Subcutaneous abdominal adipose tissue (tissue), 5 donors: Measurements from ENCODE around the gene TBX3.
"Not testable (repeated sequence)": the region's sequence is repeated elsewhere in the genome, so short reads cannot be mapped to it uniquely, and the experiment has no call there.

Experiments used
- H3K27ac ChIP-seq: one replicate; pipeline ENCODE4 v1.7.0; 2013; ENCODE audit warnings: low read depth, mild to moderate bottlenecking, inconsistent platforms, low read length, moderate library complexity
- H3K27me3 ChIP-seq, 5 donors: one replicate each; pipeline ENCODE4 v1.7.0; 2013; ENCODE audit warnings: low read length in 5 of 5, inconsistent platforms in 1 of 5; ENCODE audit not compliant: control insufficient read depth in 5 of 5, insufficient read depth in 4 of 5
- H3K36me3 ChIP-seq, 5 donors: one replicate each; pipeline ENCODE4 v1.7.0; 2013; ENCODE audit warnings: low read length in 5 of 5; ENCODE audit not compliant: control insufficient read depth in 5 of 5, insufficient read depth in 5 of 5
- H3K4me1 ChIP-seq, 5 donors: one replicate each; pipeline ENCODE4 v1.7.0; 2013; ENCODE audit warnings: low read length in 5 of 5, mild to moderate bottlenecking in 3 of 5, moderate library complexity in 1 of 5; ENCODE audit not compliant: control insufficient read depth in 5 of 5, insufficient read depth in 5 of 5
- H3K4me3 ChIP-seq, 5 donors: one replicate each; pipeline ENCODE4 v1.7.0; 2013; ENCODE audit warnings: low read length in 5 of 5, low read depth in 1 of 5
- H3K9ac ChIP-seq, 5 donors: one replicate each; pipeline ENCODE4 v1.7.0; 2013; ENCODE audit warnings: low read length in 5 of 5, mild to moderate bottlenecking in 4 of 5, moderate library complexity in 3 of 5
- H3K9me3 ChIP-seq, 5 donors: one replicate each; pipeline ENCODE4 v1.7.0; 2013; ENCODE audit warnings: low read length in 5 of 5; ENCODE audit not compliant: control insufficient read depth in 5 of 5
- donor health status: healthy.
- donor health status: healthy.
- donor health status: healthy.
- donor health status: healthy.
- donor health status: healthy.

Gene TBX3

GRCh38 chr12:114709112-114709511, 25.1 kb upstream of the TBX3 start:
- Histone ChIP-seq H3K4me3 (no peak overlapping the region), H3K27ac (no peak overlapping the region), H3K9me3 (peaks cover 0 to 6% (median 5%) of the 10 kb centered on the region in 5 donors), H3K36me3 (no peaks in the 10 kb centered on the region), H3K27me3 (peaks cover 2 to 19% (median 17%) of the 10 kb centered on the region in 5 donors), H3K9ac (no peak overlapping the region), H3K4me1 (no peaks in the 10 kb centered on the region)

GRCh38 chr12:114708598-114708997, 24.6 kb upstream of the TBX3 start:
- not testable (repeated sequence) for H3K27ac ChIP-seq, H3K9ac ChIP-seq

GRCh38 chr12:114704096-114704495, 20.1 kb upstream of the TBX3 start:
- Histone ChIP-seq H3K4me3 (no peak overlapping the region), H3K27me3 (peaks cover 26 to 53% (median 49%) of the 10 kb centered on the region in 5 donors), H3K9ac (no peak overlapping the region)

More at GRCh38 chr12:114708598-114708997, 24.6 kb upstream of the TBX3 start:
- not testable (repeated sequence) for H3K36me3 ChIP-seq, H3K4me3 ChIP-seq, H3K4me1 ChIP-seq, H3K9me3 ChIP-seq
- peaks cover 8 to 25% (median 22%) of the 10 kb centered on the region in 5 donors for H3K27me3 ChIP-seq

GRCh38 chr12:114703060-114703493, 19.1 kb upstream of the TBX3 start:
- Histone ChIP-seq H3K36me3 (no peaks in the 10 kb centered on the region), H3K4me1 (peaks cover 0 to 17% (median 12%) of the 10 kb centered on the region in 5 donors), H3K27ac (no peak overlapping the region), H3K9me3 (no peaks in the 10 kb centered on the region), H3K4me3 (no peak overlapping the region), H3K27me3 (peaks cover 33 to 64% (median 60%) of the 10 kb centered on the region in 5 donors), H3K9ac (no peak overlapping the region)

More at GRCh38 chr12:114704096-114704495, 20.1 kb upstream of the TBX3 start:
- H3K9me3 ChIP-seq: no peaks in the 10 kb centered on the region
- no peak overlapping the region for H3K27ac ChIP-seq
- no peaks in the 10 kb centered on the region for H3K36me3 ChIP-seq
- peaks cover 0 to 10% (median 6%) of the 10 kb centered on the region in 5 donors for H3K4me1 ChIP-seq

DNA sequence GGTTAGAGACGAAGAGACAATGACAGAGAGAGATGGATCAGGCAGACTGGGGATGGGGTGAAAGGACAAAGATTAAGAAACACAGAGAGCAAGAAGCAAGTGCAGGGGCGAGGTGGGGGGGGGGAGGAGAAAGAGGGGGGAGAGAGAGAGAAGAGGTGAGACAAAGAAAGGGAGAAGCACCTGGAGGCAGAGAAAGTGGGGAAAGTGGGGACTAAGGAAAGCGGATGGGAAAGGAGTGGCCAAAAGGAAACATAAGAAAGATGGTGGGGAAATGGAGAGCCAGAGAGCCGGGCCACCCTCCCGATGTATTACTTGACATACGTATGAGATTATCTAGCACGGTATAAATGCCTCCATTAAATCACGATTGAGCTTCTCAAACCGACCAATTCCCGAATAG, 18.5 kb upstream of the TBX3 start:
- no peak overlapping the region for H3K27ac ChIP-seq
- H3K27me3 ChIP-seq: peaks cover 33 to 69% (median 65%) of the 10 kb centered on the region in 5 donors
- H3K4me1 ChIP-seq: peaks cover 0 to 23% (median 18%) of the 10 kb centered on the region in 5 donors
- no peaks in the 10 kb centered on the region for H3K9me3 ChIP-seq
- no peak overlapping the region for H3K4me3 ChIP-seq
- H3K36me3 ChIP-seq: no peaks in the 10 kb centered on the region
- no peak overlapping the region for H3K9ac ChIP-seq

- Histone ChIP-seq H3K27me3 (peaks cover 38 to 78% (median 71%) of the 10 kb centered on the region in 5 donors), H3K4me1 (peaks cover 0 to 23% (median 18%) of the 10 kb centered on the region in 5 donors), H3K9me3 (no peaks in the 10 kb centered on the region), H3K36me3 (no peaks in the 10 kb centered on the region), H3K9ac (no peak overlapping the region), H3K27ac (no peak overlapping the region), H3K4me3 (no peak overlapping the region)
Observed at GRCh38 chr12:114701553-114701952, 17.6 kb upstream of the TBX3 start.

- Histone ChIP-seq H3K27ac (no peak overlapping the region), H3K9ac (no peak overlapping the region), H3K27me3 (peaks cover 43 to 82% (median 73%) of the 10 kb centered on the region in 5 donors), H3K4me1 (peaks cover 0 to 23% (median 18%) of the 10 kb centered on the region in 5 donors), H3K4me3 (no peak overlapping the region), H3K36me3 (no peaks in the 10 kb centered on the region), H3K9me3 (no peaks in the 10 kb centered on the region)
Observed at GRCh38 chr12:114701104-114701414, 17.1 kb upstream of the TBX3 start.

GRCh38 chr12:114700392-114701103, 16.6 kb upstream of the TBX3 start:
- Histone ChIP-seq H3K4me3 (no peak overlapping the region), H3K27ac (no peak overlapping the region), H3K27me3 (peaks cover 44 to 84% (median 76%) of the 10 kb centered on the region in 5 donors), H3K36me3 (no peaks in the 10 kb centered on the region), H3K9ac (no peak overlapping the region), H3K4me1 (peaks cover 0 to 23% (median 18%) of the 10 kb centered on the region in 5 donors), H3K9me3 (no peaks in the 10 kb centered on the region)

GRCh38 chr12:114698566-114699163, 14.7 kb upstream of the TBX3 start:
- peak overlapping the region in 4 of 5 donors; percentile 44 to 57 (median 54) for H3K4me3 ChIP-seq
- H3K4me1 ChIP-seq: peaks cover 0 to 23% (median 18%) of the 10 kb centered on the region in 5 donors
- peaks cover 44 to 89% (median 81%) of the 10 kb centered on the region in 5 donors for H3K27me3 ChIP-seq
- H3K9me3 ChIP-seq: no peaks in the 10 kb centered on the region
- no peak overlapping the region for H3K9ac ChIP-seq
- no peaks in the 10 kb centered on the region for H3K36me3 ChIP-seq
- H3K27ac ChIP-seq: no peak overlapping the region
